Endodermal cell (in vitro differentiated cells): ENCODE measurements around the gene PUS10. TPM values are rescaled to one million over a fixed set of nuclear protein-coding genes. Genes with fewer than 3 reads are reported as not detected.
"Not testable (repeated sequence)": the region's sequence is repeated elsewhere in the genome, so short reads cannot be mapped to it uniquely, and the experiment has no call there.

Source experiments
- DNase-seq: peaks from one replicate; pipeline ENCODE4 v3.0.0-alpha.2; 2017
- H3K27ac ChIP-seq: 2 replicates; pipeline ENCODE4 v1.5.1; 2013; ENCODE audit warnings: mild to moderate bottlenecking, low read depth, low read length, moderate library complexity
- H3K27me3 ChIP-seq: 2 replicates; pipeline ENCODE4 v1.6.1; 2013; ENCODE audit warnings: mild to moderate bottlenecking, low read length, moderate library complexity; ENCODE audit not compliant: insufficient read depth, control insufficient read depth, poor library complexity, severe bottlenecking
- H3K36me3 ChIP-seq: 2 replicates; pipeline ENCODE4 v1.7.0; 2013; ENCODE audit warnings: mild to moderate bottlenecking, low read length, moderate library complexity; ENCODE audit not compliant: control insufficient read depth, insufficient read depth
- H3K4me1 ChIP-seq: one replicate; pipeline ENCODE4 v1.7.0; 2013; ENCODE audit warnings: low read length; ENCODE audit not compliant: control insufficient read depth, insufficient read depth
- H3K4me3 ChIP-seq: 2 replicates; pipeline ENCODE4 v1.5.1; 2013; ENCODE audit warnings: mild to moderate bottlenecking, low read length, moderate library complexity
- H3K9ac ChIP-seq: 2 replicates; pipeline ENCODE4 v1.6.1; 2013; ENCODE audit warnings: mild to moderate bottlenecking, low read length, moderate library complexity; ENCODE audit not compliant: poor library complexity, severe bottlenecking; ENCODE audit errors: extremely low read depth
- H3K9me3 ChIP-seq: 2 replicates; pipeline ENCODE4 v1.6.1; 2013; ENCODE audit warnings: mild to moderate bottlenecking, low read length, moderate library complexity; ENCODE audit not compliant: control insufficient read depth
- H3K27ac Mint-ChIP-seq: 2 replicates; pipeline ENCODE4 v1.8.0; 2020; ENCODE audit warnings: mixed read lengths
- H3K27me3 Mint-ChIP-seq: 2 replicates; pipeline ENCODE4 v1.8.0; 2021; ENCODE audit warnings: mild to moderate bottlenecking, mixed read lengths; ENCODE audit not compliant: insufficient read depth
- H3K36me3 Mint-ChIP-seq: 2 replicates; pipeline ENCODE4 v1.8.0; 2020; ENCODE audit warnings: low read depth, mixed read lengths
- H3K4me1 Mint-ChIP-seq: 2 replicates; pipeline ENCODE4 v1.8.0; 2020; ENCODE audit warnings: mixed read lengths
- H3K4me3 Mint-ChIP-seq: 2 replicates; pipeline ENCODE4 v1.8.0; 2020; ENCODE audit warnings: mild to moderate bottlenecking, moderate library complexity, mixed read lengths
- H3K9me3 Mint-ChIP-seq: 2 replicates; pipeline ENCODE4 v1.8.0; 2020; ENCODE audit warnings: mild to moderate bottlenecking, mixed read lengths
- WGBS, 2 experiments: methylation state at CpG; one replicate each; pipeline versions ENCODE4 v1.1.5 to v1.1.7; 2013; ENCODE audit warnings: missing lambda C conversion rate in 2 of 2, mixed read lengths in 1 of 2; ENCODE audit not compliant: insufficient coverage in 1 of 2, insufficient read length in 1 of 2; 5-methylcytosine and 5-hydroxymethylcytosine counted together
- total RNA-seq, 2 donors: library from RNA; stranded (reverse); fragmentation: NEBNext Ultra II Directional in 1 of 2; extraction: Animal tissue kit (Norgen Biotek cat#: 25700) in 1 of 2; gene quantifications; 2 replicates in 1 of 2; 3 replicates in 1 of 2; pipeline ENCODE4 v1.2.1, GENCODE V29; 2021
- TF ChIP-seq, protein P1 (sequence below): fragments of 200-600 bp; sonication (generic); conservative IDR thresholded peaks from 2 replicates; pipeline ENCODE4 v1.5.0; 2021; ENCODE audit warnings: antibody characterized with exemption, mild to moderate bottlenecking

PUS10 gene
- total RNA-seq, 2 donors from 2014 or later: 3.9 to 6.1 TPM

DNA sequence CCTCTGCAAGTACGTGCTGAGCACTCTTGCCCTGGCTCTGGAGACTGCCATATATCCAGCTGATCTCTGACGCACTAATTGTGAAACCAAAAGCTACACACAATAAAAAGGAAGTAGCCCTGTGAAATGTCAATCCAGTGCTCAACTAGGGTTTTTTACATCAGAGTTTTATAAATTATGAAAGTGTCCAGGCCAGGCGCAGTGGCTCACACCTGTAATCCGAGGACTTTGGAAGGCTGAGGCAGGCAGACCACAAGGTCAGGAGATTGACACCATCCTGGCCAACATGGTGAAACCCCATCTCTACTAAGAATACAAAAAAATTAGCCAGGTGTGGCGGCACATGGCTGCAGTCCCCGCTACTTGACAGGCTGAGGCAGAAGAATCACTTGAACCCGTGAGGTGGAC lies 25.1 kb downstream of the PUS10 start:
- Histone ChIP-seq H3K27ac (no peak overlapping the region), H3K4me1 (no peaks in the 10 kb centered on the region), H3K9me3 (peaks cover 22% of the 10 kb centered on the region), H3K27me3 (no peaks in the 10 kb centered on the region), H3K36me3 (no peaks in the 10 kb centered on the region), H3K4me3 (no peak overlapping the region), H3K9ac (no peak overlapping the region)
- WGBS, 2 experiments: 96% methylated on average over 4 to 7 of the region's 7 CpGs
- Mint-ChIP-seq H3K4me1 (no peaks in the 10 kb centered on the region), H3K27ac (no peak overlapping the region), H3K9me3 (peaks cover 31% of the 10 kb centered on the region), H3K27me3 (no peaks in the 10 kb centered on the region), H3K36me3 (peaks cover 9% of the 10 kb centered on the region), H3K4me3 (no peak overlapping the region)
- TF ChIP-seq, protein P1, sequence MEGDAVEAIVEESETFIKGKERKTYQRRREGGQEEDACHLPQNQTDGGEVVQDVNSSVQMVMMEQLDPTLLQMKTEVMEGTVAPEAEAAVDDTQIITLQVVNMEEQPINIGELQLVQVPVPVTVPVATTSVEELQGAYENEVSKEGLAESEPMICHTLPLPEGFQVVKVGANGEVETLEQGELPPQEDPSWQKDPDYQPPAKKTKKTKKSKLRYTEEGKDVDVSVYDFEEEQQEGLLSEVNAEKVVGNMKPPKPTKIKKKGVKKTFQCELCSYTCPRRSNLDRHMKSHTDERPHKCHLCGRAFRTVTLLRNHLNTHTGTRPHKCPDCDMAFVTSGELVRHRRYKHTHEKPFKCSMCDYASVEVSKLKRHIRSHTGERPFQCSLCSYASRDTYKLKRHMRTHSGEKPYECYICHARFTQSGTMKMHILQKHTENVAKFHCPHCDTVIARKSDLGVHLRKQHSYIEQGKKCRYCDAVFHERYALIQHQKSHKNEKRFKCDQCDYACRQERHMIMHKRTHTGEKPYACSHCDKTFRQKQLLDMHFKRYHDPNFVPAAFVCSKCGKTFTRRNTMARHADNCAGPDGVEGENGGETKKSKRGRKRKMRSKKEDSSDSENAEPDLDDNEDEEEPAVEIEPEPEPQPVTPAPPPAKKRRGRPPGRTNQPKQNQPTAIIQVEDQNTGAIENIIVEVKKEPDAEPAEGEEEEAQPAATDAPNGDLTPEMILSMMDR: no peak
- no peak for DNase-seq

DNA sequence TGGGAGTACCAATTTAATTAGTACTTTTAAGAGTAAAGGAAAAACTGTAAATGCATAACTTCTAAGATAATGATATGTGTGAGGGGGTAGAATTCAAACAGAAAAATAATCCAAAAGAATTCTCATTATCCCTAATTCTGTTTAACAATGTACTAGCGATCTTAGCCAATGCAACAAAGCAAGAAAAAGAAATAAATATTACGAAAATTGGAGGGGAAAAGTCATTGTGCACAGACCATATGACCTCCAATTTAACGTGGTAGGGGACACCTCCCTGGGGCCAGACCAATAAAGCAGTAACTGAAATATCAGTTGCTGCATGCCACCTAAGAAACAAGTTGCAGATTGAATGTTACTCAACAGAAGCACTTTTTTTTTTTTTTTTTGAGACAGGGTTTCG lies 26.4 kb downstream of the PUS10 start:
- no peaks in the 10 kb centered on the region for H3K4me1 Mint-ChIP-seq
- peaks cover 9% of the 10 kb centered on the region for H3K36me3 Mint-ChIP-seq
- Histone ChIP-seq H3K4me3 (no peak overlapping the region), H3K27ac (no peak overlapping the region), H3K9me3 (peaks cover 22% of the 10 kb centered on the region), H3K36me3 (no peaks in the 10 kb centered on the region), H3K9ac (no peak overlapping the region), H3K27me3 (no peaks in the 10 kb centered on the region), H3K4me1 (no peaks in the 10 kb centered on the region)
- H3K4me3 Mint-ChIP-seq: no peak overlapping the region
- H3K27ac Mint-ChIP-seq: no peak overlapping the region
- no peak for DNase-seq
- H3K9me3 Mint-ChIP-seq: peaks cover 31% of the 10 kb centered on the region
- 94 to 100% methylated on average over 1 to 4 of the region's 4 CpGs for WGBS, 2 experiments
- H3K27me3 Mint-ChIP-seq: no peaks in the 10 kb centered on the region
- TF ChIP-seq, protein P1: no peak

DNA sequence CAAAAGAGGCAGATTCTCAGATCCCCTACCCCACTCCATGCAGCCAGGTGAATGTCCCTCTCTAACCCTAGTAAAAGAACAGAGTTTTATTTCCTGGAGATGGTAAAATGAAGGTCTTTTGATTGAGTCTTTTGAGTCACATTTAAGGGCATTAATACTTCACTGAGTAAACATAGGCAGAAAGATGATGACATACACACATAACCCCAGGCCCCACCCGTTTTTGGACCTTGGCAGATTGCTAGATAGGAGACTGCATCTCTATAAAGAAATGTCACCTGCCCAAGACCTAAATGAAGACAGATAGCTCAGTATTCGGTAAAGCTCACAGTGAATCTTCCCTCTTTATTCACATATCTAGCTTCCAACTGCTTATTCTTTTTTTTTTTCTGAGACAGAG lies 28.8 kb downstream of the PUS10 start:
- Histone ChIP-seq H3K4me3 (no peak overlapping the region), H3K27me3 (no peaks in the 10 kb centered on the region), H3K9me3 (peaks cover 22% of the 10 kb centered on the region), H3K9ac (no peak overlapping the region), H3K27ac (no peak overlapping the region), H3K36me3 (no peaks in the 10 kb centered on the region), H3K4me1 (no peaks in the 10 kb centered on the region)
- Mint-ChIP-seq H3K27ac (no peak overlapping the region), H3K4me1 (no peaks in the 10 kb centered on the region), H3K4me3 (no peak overlapping the region), H3K36me3 (peaks cover 9% of the 10 kb centered on the region), H3K9me3 (peaks cover 31% of the 10 kb centered on the region), H3K27me3 (no peaks in the 10 kb centered on the region)
- 83 to 90% methylated on average over 1 to 2 of the region's 2 CpGs for WGBS, 2 experiments
- no peak for DNase-seq
- TF ChIP-seq, protein P1: no peak

DNA sequence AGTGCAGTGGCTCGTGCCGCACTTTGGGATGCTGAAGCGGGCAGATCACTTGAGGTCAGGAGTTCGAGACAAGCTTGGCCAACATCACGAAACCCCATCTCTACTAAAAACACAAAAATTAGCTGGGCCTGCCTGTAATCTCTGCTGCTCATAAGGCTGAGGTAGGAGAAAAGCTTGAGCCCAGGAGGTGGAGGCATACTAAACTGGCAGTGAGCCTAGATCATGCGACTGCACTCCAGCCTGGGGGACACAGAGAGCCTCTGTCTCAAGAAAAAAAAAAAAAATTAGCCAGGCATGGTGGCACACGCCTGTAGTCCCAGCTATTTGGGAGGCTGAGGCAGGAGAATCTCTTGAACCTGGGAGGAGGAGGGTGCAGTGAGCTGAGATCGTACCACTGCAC lies 30.4 kb downstream of the PUS10 start:
- DNase-seq, H3K36me3 Mint-ChIP-seq, H3K27ac ChIP-seq, H3K9ac ChIP-seq, H3K4me1 Mint-ChIP-seq, H3K27me3 ChIP-seq, H3K4me1 ChIP-seq, H3K4me3 Mint-ChIP-seq, H3K27ac Mint-ChIP-seq, H3K4me3 ChIP-seq, H3K36me3 ChIP-seq, H3K27me3 Mint-ChIP-seq: not testable (repeated sequence)
- H3K9me3 Mint-ChIP-seq: peaks cover 21% of the 10 kb centered on the region
- WGBS, 2 experiments: 95 to 98% methylated on average over 7 of the region's 8 CpGs
- peaks cover 16% of the 10 kb centered on the region for H3K9me3 ChIP-seq
